ENCODE data around the gene ZNF853. TPM values are rescaled to one million over a fixed set of nuclear protein-coding genes. Genes with fewer than 3 reads are reported as not detected.

The ZNF853 gene
- total and polyA plus RNA-seq, 10 of the 15 experiments (the other 5 are each of a cell fraction or from before 2014, with no cell fraction given) = 0.04 to 0.26 (median 0.05) TPM; not detected in 4

DNA sequence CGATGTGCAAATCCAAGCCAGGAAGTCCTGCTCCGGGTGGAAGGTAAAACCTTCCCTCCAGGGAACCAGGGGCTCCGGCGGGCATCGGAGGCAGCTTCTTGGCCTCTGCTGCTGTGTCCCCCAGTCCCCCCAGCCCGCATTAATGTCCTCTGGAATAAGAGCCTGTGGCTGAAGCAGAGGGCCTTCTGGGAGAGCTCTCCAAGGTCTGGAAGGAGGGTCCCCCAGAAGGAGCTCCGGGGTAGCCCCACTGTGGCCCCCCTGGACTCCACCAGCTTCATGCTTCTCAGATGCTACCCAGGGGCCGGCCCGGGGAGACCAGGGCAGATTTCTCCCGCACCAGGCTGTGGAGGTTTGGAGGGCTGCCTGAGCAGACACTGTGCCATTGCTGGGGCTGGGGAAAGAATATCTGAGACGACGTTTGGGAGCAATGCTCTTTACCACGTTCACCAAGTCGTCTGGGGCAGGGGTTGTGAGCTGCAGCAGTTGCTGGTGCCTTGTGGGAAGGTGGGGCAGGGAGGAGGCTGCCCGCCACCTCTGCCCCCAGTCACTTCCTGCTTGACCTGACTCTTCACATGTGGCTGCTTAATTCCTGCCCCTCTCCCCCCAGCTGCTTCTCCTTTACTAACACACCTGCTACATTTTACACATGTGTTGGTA is 8.3 kb downstream of the ZNF853 start (continued):
- TF ChIP-seq, protein P1, sequence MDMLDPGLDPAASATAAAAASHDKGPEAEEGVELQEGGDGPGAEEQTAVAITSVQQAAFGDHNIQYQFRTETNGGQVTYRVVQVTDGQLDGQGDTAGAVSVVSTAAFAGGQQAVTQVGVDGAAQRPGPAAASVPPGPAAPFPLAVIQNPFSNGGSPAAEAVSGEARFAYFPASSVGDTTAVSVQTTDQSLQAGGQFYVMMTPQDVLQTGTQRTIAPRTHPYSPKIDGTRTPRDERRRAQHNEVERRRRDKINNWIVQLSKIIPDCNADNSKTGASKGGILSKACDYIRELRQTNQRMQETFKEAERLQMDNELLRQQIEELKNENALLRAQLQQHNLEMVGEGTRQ (IDR thresholded peaks at IDR 0.05; ENCODE audit: borderline replicate concordance, low read depth, low read length) = no peak

DNA sequence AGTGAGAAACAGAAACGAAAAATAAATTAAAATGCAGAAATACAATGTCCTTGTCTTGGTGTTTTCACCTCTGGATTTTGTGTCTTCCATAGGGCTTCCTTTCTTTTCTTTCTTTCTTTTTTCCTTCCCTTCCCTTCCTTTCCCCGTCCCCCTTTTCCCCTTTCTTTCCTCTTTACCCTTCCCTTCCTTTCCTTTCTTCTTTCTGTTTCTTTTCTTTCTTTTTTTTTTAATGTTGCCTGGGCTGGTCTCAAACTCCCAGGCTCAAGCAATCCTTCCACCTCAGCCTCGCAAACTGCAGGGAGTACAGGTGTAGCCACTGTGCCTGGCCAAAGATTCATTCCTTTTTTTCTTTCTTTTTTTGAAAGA is 8.8 kb downstream of the ZNF853 start:
- FAIRE-seq (no peak), DNase-seq (ENCODE audit: low read depth, low spot score) (no peak), ATAC-seq (no peak)
- Histone ChIP-seq H3K79me2 (ENCODE audit: control insufficient read depth, insufficient read depth, low read length) (no peaks in the 10 kb centered on the region), H3K27ac (ENCODE audit: control insufficient read depth, insufficient read depth) (no peak overlapping the region), H3K4me2 (ENCODE audit: control insufficient read depth, insufficient read depth) (peak overlapping the region; percentile 50), H3K27me3 (replicated peaks in 1 of 2; ENCODE audit: control insufficient read depth in 2 of 2, insufficient read depth in 2 of 2, low read length in 1 of 2) (no peaks in the 10 kb centered on the region; a peak in 1 of 4 replicates), H3K4me1 (ENCODE audit: control insufficient read depth, insufficient read depth, low read length) (peaks cover 25% of the 10 kb centered on the region), H3K36me3 (ENCODE audit: control insufficient read depth in 2 of 2, insufficient read depth in 2 of 2, low read length in 1 of 2) (no peaks in the 10 kb centered on the region), H3K4me3 (no peak overlapping the region), H3K9me3 (replicated peaks; ENCODE audit: control insufficient read depth, insufficient read depth, low read length) (no peaks in the 10 kb centered on the region), H2AFZ (ENCODE audit: control insufficient read depth, low read depth, low read length) (peak overlapping the region; percentile 67), H3K9ac (ENCODE audit: control insufficient read depth, insufficient read depth, low read length) (no peak overlapping the region), H4K20me1 (ENCODE audit: control insufficient read depth, insufficient read depth) (no peaks in the 10 kb centered on the region)
- 42% methylated on average over 3 of the region's 3 CpGs for WGBS (ENCODE audit: insufficient coverage, insufficient replicate concordance, low lambda C conversion rate, missing lambda C conversion rate)
- SMC1A ChIA-PET (ENCODE audit: uncharacterized antibody, unreplicated experiment) = no interaction called here
- POLR2A ChIA-PET = interaction anchor here (0.9 kb wide), 1 partner anchor 30 kb away, joined by 8 read pairs; no protein-coding TSS in a partner anchor
- TF ChIP-seq SRF (IDR thresholded peaks at IDR 0.05; ENCODE audit: low read depth in 2 of 2, low read length in 2 of 2) = no peak
- TF ChIP-seq NBN (IDR thresholded peaks at IDR 0.05) = 0 out of 2 replicates have a peak, but pooled peaks have one; percentile 32
- BruUV-seq (replicated peaks) = no TSS peak
- intact Hi-C loops (cut with micrococcal nuclease; ENCODE audit: unreplicated experiment) = no loop called here
- in situ Hi-C loops (cut with MboI) = no loop called here
- CTCF ChIA-PET = interaction anchor here (1.1 kb wide), 1 partner anchor 8 kb away, joined by 3 read pairs; no protein-coding TSS in a partner anchor
- RAD21 ChIA-PET (ENCODE audit: unreplicated experiment) = no interaction called here

DNA sequence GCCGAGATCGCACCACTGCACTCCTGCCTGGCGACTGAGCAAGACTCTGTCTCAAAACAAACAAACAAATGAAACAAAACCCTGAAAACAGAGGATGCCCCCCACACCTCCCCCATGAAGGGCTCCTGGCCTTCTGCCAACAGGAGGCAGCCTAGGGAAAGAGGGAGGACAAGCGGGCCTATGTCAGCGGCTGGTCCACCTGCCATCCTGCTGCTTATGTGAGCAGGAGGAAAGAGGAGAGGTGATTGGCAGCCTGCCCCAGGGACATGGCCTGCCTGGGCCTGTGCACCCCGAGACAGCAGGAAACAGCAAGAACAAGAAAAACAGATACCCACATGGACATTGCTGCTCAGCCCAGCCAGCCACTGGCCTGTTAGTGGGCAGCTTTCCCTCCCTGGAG is 12.6 kb downstream of the ZNF853 start:
- WGBS (ENCODE audit: insufficient coverage, insufficient replicate concordance, low lambda C conversion rate, missing lambda C conversion rate) = 75% methylated on average over 6 of the region's 6 CpGs
- Histone ChIP-seq H4K20me1 (ENCODE audit: control insufficient read depth, insufficient read depth) (no peaks in the 10 kb centered on the region), H3K4me3 (no peak overlapping the region), H2AFZ (ENCODE audit: control insufficient read depth, low read depth, low read length) (no peak overlapping the region), H3K27ac (ENCODE audit: control insufficient read depth, insufficient read depth) (no peak overlapping the region), H3K4me1 (ENCODE audit: control insufficient read depth, insufficient read depth, low read length) (peaks cover 8% of the 10 kb centered on the region), H3K9me3 (replicated peaks; ENCODE audit: control insufficient read depth, insufficient read depth, low read length) (no peaks in the 10 kb centered on the region), H3K27me3 (replicated peaks in 1 of 2; ENCODE audit: control insufficient read depth in 2 of 2, insufficient read depth in 2 of 2, low read length in 1 of 2) (no peaks in the 10 kb centered on the region), H3K9ac (ENCODE audit: control insufficient read depth, insufficient read depth, low read length) (no peak overlapping the region), H3K4me2 (ENCODE audit: control insufficient read depth, insufficient read depth) (no peak overlapping the region), H3K36me3 (ENCODE audit: control insufficient read depth in 2 of 2, insufficient read depth in 2 of 2, low read length in 1 of 2) (no peaks in the 10 kb centered on the region), H3K79me2 (ENCODE audit: control insufficient read depth, insufficient read depth, low read length) (no peaks in the 10 kb centered on the region)
- ChIA-PET RAD21 (ENCODE audit: unreplicated experiment) (no interaction called here), CTCF (no interaction called here), SMC1A (ENCODE audit: uncharacterized antibody, unreplicated experiment) (no interaction called here), POLR2A (no interaction called here)
- ATAC-seq (no peak), FAIRE-seq (no peak), DNase-seq (ENCODE audit: low read depth, low spot score) (no peak)
- no peak for TF ChIP-seq NR2C1 (IDR thresholded peaks at IDR 0.05)
- no peak for TF ChIP-seq RELA (IDR thresholded peaks at IDR 0.05; ENCODE audit: borderline replicate concordance, partially characterized antibody)
- TF ChIP-seq JUNB (IDR thresholded peaks at IDR 0.05) = no peak
- TF ChIP-seq, protein P2, sequence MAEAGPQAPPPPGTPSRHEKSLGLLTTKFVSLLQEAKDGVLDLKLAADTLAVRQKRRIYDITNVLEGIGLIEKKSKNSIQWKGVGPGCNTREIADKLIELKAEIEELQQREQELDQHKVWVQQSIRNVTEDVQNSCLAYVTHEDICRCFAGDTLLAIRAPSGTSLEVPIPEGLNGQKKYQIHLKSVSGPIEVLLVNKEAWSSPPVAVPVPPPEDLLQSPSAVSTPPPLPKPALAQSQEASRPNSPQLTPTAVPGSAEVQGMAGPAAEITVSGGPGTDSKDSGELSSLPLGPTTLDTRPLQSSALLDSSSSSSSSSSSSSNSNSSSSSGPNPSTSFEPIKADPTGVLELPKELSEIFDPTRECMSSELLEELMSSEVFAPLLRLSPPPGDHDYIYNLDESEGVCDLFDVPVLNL (IDR thresholded peaks at IDR 0.05; ENCODE audit: low read depth, low read length) = no peak
- TF ChIP-seq NR2F1 (conservative IDR thresholded peaks at IDR 0.05) = no peak
- TF ChIP-seq SMC3 (IDR thresholded peaks at IDR 0.05; ENCODE audit: borderline replicate concordance, low read length) = no peak
- no peak for TF ChIP-seq MTA2 (IDR thresholded peaks at IDR 0.05; ENCODE audit: low read depth)
- TF ChIP-seq TCF7 (IDR thresholded peaks at IDR 0.05; ENCODE audit: borderline replicate concordance) = no peak
- BruUV-seq (replicated peaks) = no TSS peak
- in situ Hi-C loops (cut with MboI) = no loop called here
- intact Hi-C loops (cut with micrococcal nuclease; ENCODE audit: unreplicated experiment) = no loop called here
